HepG2 (cell line): ENCODE results near the gene MADCAM1. TPM values are rescaled to one million over a fixed set of nuclear protein-coding genes. Genes with fewer than 3 reads are reported as not detected.

Source experiments
- DMTF1 ChIP-seq: sonication (generic); formaldehyde crosslinking; IDR thresholded peaks from 2 replicates; pipeline ENCODE4 v1.4.0; 2020; ENCODE audit warnings: mild to moderate bottlenecking, missing genetic modification reagents
- FOXA1 ChIP-seq, 2 experiments: fragments of 450-650 bp in 1 of 2; sonication (generic) in 1 of 2; formaldehyde crosslinking in 1 of 2; IDR thresholded peaks; 2 replicates each; pipeline versions ENCODE4 v1.4.0 to v1.6.1; 2016 to 2020; ENCODE audit warnings: missing genetic modification reagents in 1 of 2
- LBX2 ChIP-seq: sonication (generic); formaldehyde crosslinking; IDR thresholded peaks from 2 replicates; pipeline ENCODE4 v1.5.0; 2020; ENCODE audit warnings: missing genetic modification reagents, mild to moderate bottlenecking, borderline replicate concordance
- MTA1 ChIP-seq: sonication (generic); formaldehyde crosslinking; IDR thresholded peaks from 2 replicates; pipeline ENCODE4 v1.4.0; 2020; ENCODE audit warnings: missing genetic modification reagents, mild to moderate bottlenecking, borderline replicate concordance
- NR2F1 ChIP-seq, 2 experiments: fragments of 450-650 bp in 1 of 2; formaldehyde crosslinking in 1 of 2; IDR thresholded peaks; 2 replicates each; pipeline versions ENCODE4 v1.5.0 to v1.6.1; 2016 to 2020; ENCODE audit warnings: mild to moderate bottlenecking in 1 of 2, missing compliant biosample characterization in 1 of 2, missing genetic modification reagents in 1 of 2, moderate library complexity in 1 of 2
- PHF8 ChIP-seq: sonication (generic); formaldehyde crosslinking; IDR thresholded peaks from 2 replicates; pipeline ENCODE4 v1.5.0; 2020; ENCODE audit warnings: missing genetic modification reagents
- PRDM15 ChIP-seq: sonication (generic); formaldehyde crosslinking; IDR thresholded peaks from 2 replicates; pipeline ENCODE4 v1.4.0; 2020; ENCODE audit warnings: missing genetic modification reagents
- RFX5 ChIP-seq: IDR thresholded peaks from 2 replicates; pipeline ENCODE4 v1.6.1; 2011; ENCODE audit warnings: low read depth, low read length, improper control_type of control experiment
- SP1 ChIP-seq, 2 experiments: fragments of 450-650 bp in 1 of 2; sonication (generic) in 1 of 2; formaldehyde crosslinking in 1 of 2; IDR thresholded peaks; 2 replicates each; pipeline versions ENCODE4 v1.4.0 to v1.6.1; 2016 to 2020; ENCODE audit warnings: missing genetic modification reagents in 1 of 2
- STAT5B ChIP-seq: sonication (generic); formaldehyde crosslinking; IDR thresholded peaks from 2 replicates; pipeline ENCODE4 v1.4.0; 2020; ENCODE audit warnings: missing genetic modification reagents
- TAF1 ChIP-seq: sonication (generic); formaldehyde crosslinking; IDR thresholded peaks from 2 replicates; pipeline ENCODE4 v1.4.0; 2020; ENCODE audit warnings: missing genetic modification reagents
- ZBTB20 ChIP-seq: sonication (generic); formaldehyde crosslinking; IDR thresholded peaks from 2 replicates; pipeline ENCODE4 v1.8.1; 2023; ENCODE audit warnings: missing genetic modification reagents, low read depth, mild to moderate bottlenecking, borderline replicate concordance
- ZMYM3 ChIP-seq: sonication (generic); formaldehyde crosslinking; IDR thresholded peaks from 2 replicates; pipeline ENCODE4 v1.5.1; 2020; ENCODE audit warnings: mild to moderate bottlenecking, missing genetic modification reagents
- ZNF136 ChIP-seq: sonication (generic); formaldehyde crosslinking; IDR thresholded peaks from 2 replicates; pipeline ENCODE4 v1.8.1; 2022; ENCODE audit warnings: low read depth, mild to moderate bottlenecking, moderate library complexity, missing genetic modification reagents
- ZNF143 ChIP-seq: sonication (generic); formaldehyde crosslinking; IDR thresholded peaks from 2 replicates; pipeline ENCODE4 v1.4.0; 2020; ENCODE audit warnings: missing genetic modification reagents
- ZNF20 ChIP-seq: sonication (generic); formaldehyde crosslinking; IDR thresholded peaks from 2 replicates; pipeline ENCODE4 v1.4.0; 2020; ENCODE audit warnings: mild to moderate bottlenecking, moderate library complexity, missing genetic modification reagents
- ZNF30 ChIP-seq: sonication (generic); formaldehyde crosslinking; IDR thresholded peaks from 2 replicates; pipeline ENCODE4 v1.5.0; 2020; ENCODE audit warnings: mild to moderate bottlenecking, missing genetic modification reagents
- ZNF768 ChIP-seq: sonication (generic); formaldehyde crosslinking; IDR thresholded peaks from 2 replicates; pipeline ENCODE4 v1.4.0; 2020; ENCODE audit warnings: missing genetic modification reagents
- ZNF879 ChIP-seq: sonication (generic); formaldehyde crosslinking; IDR thresholded peaks from 2 replicates; pipeline ENCODE4 v1.8.1; 2023; ENCODE audit warnings: missing genetic modification reagents
- polyA plus RNA-seq, 8 experiments: library from polyadenylated mRNA; depleted of rRNA in 3 of 8; stranded (reverse) in 7 of 8; unstranded in 1 of 8; fragments of >200 nt; fragmentation: Illumina TruSeq in 4 of 8; extraction: Trizol in 4 of 8; gene quantifications; 2 replicates each; pipeline versions ENCODE4 v1.2.1 to v1.2.3, GENCODE V29; 2011 to 2016; ENCODE audit warnings: low read depth in 4 of 8, missing spikeins in 1 of 8, mixed read lengths in 1 of 8; ENCODE audit not compliant: insufficient read depth in 1 of 8
- total RNA-seq, 5 experiments: library from RNA; depleted of rRNA; stranded (reverse); fragments of >200 nt; fragmentation: Illumina TruSeq; extraction: Trizol; gene quantifications; 2 replicates each; pipeline ENCODE4 v1.2.3, GENCODE V29; 2016; ENCODE audit warnings: low read depth in 1 of 5
- TF ChIP-seq, protein P1 (sequence below), 2 experiments: sonication (generic) in 1 of 2; formaldehyde crosslinking in 1 of 2; IDR thresholded peaks; 2 replicates each; pipeline versions ENCODE4 v1.4.0 to v1.6.1; 2018 to 2020; ENCODE audit warnings: missing genetic modification reagents in 2 of 2, borderline replicate concordance in 1 of 2, low read depth in 1 of 2, mild to moderate bottlenecking in 1 of 2, missing biosample characterization in 1 of 2

MADCAM1 gene
- total and polyA plus RNA-seq, 2 of the 13 experiments (the other 11 are each of a cell fraction or from before 2014, with no cell fraction given): 0.29 to 0.33 TPM

GRCh38 chr19:495402-496111, 729 bp upstream of the MADCAM1 start (continued):
- TF ChIP-seq, protein P1, sequence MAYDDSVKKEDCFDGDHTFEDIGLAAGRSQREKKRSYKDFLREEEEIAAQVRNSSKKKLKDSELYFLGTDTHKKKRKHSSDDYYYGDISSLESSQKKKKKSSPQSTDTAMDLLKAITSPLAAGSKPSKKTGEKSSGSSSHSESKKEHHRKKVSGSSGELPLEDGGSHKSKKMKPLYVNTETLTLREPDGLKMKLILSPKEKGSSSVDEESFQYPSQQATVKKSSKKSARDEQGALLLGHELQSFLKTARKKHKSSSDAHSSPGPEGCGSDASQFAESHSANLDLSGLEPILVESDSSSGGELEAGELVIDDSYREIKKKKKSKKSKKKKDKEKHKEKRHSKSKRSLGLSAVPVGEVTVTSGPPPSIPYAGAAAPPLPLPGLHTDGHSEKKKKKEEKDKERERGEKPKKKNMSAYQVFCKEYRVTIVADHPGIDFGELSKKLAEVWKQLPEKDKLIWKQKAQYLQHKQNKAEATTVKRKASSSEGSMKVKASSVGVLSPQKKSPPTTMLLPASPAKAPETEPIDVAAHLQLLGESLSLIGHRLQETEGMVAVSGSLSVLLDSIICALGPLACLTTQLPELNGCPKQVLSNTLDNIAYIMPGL (CRISPR knock-in tag; IDR thresholded peaks at IDR 0.05; ENCODE audit: borderline replicate concordance in 1 of 2, low read depth in 1 of 2): peak; percentile 42 to 56; a peak in 3 of 4 replicates
- no peak for TF ChIP-seq ZBTB20 (CRISPR knock-in tag)
- TF ChIP-seq ZMYM3 (CRISPR knock-in tag): peak; percentile 96
- no peak for TF ChIP-seq DMTF1 (CRISPR knock-in tag)
- no peak for TF ChIP-seq LBX2 (CRISPR knock-in tag)
- TF ChIP-seq MTA1 (CRISPR knock-in tag): 0 out of 2 replicates have a peak, but pooled peaks have one; percentile 17
- no peak for TF ChIP-seq ZNF30 (CRISPR knock-in tag)
- peak; percentile 92 for TF ChIP-seq PRDM15 (CRISPR knock-in tag)
- TF ChIP-seq TAF1: peak; percentile 22; the same call in 1 of the 2 replicates
- TF ChIP-seq ZNF768 (CRISPR knock-in tag): peak; percentile 13; the same call in 1 of the 2 replicates
- no peak for TF ChIP-seq ZNF20
- peak; percentile 43; the same call in 1 of the 2 replicates for TF ChIP-seq ZNF136 (CRISPR knock-in tag)
- TF ChIP-seq ZNF879 (CRISPR knock-in tag): no peak
- no peak for TF ChIP-seq SP1 (IDR thresholded peaks at IDR 0.05)
- TF ChIP-seq SP1 (CRISPR knock-in tag; IDR thresholded peaks at IDR 0.05): 0 out of 2 replicates have a peak, but pooled peaks have one; percentile 19
- TF ChIP-seq STAT5B (CRISPR knock-in tag): no peak
- peak in 1 of 2 experiments; percentile 29; a peak in 1 of 4 replicates for TF ChIP-seq NR2F1 (CRISPR knock-in tag; IDR thresholded peaks at IDR 0.05)
- no peak for TF ChIP-seq PHF8 (CRISPR knock-in tag)
- no peak for TF ChIP-seq ZNF143
- no peak for TF ChIP-seq FOXA1 (IDR thresholded peaks at IDR 0.05)
- 0 out of 2 replicates have a peak, but pooled peaks have one; percentile 5 for TF ChIP-seq FOXA1 (CRISPR knock-in tag; IDR thresholded peaks at IDR 0.05)
- TF ChIP-seq RFX5: no peak
